A549 (cell line): ENCODE measurements around the gene CD96.

Experiments
- TF ChIP-seq, protein P1 (sequence below): fragments of >200 bp; sonication (Bioruptor Twin); formaldehyde crosslinking; IDR thresholded peaks from 3 replicates; pipeline ENCODE4 v1.5.1; 2016
- TF ChIP-seq, protein P2 (sequence below): fragments of 450-650 bp; IDR thresholded peaks from 2 replicates; pipeline ENCODE4 v1.6.1; 2014; ENCODE audit warnings: antibody characterized with exemption

DNA sequence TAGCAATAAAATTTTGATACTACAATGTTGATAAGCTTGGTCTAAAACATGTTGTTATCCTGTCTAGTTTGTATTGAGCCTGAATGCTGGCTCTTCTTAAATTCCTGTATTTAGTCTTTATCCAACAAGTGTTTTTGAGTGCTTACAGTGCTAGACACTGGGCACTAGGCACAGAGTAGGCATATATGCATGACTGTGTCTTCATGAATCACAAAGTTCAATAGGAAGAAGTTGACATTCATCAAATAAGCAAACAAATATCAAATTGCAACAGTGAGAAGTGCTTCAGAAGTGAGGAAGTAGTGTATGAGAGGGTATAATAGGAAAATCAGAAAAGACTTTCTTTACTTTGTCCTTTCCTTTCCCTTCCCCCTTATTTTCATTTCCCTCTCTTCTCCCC lies 6.8 kb downstream of the CD96 start:
- TF ChIP-seq, protein P1, sequence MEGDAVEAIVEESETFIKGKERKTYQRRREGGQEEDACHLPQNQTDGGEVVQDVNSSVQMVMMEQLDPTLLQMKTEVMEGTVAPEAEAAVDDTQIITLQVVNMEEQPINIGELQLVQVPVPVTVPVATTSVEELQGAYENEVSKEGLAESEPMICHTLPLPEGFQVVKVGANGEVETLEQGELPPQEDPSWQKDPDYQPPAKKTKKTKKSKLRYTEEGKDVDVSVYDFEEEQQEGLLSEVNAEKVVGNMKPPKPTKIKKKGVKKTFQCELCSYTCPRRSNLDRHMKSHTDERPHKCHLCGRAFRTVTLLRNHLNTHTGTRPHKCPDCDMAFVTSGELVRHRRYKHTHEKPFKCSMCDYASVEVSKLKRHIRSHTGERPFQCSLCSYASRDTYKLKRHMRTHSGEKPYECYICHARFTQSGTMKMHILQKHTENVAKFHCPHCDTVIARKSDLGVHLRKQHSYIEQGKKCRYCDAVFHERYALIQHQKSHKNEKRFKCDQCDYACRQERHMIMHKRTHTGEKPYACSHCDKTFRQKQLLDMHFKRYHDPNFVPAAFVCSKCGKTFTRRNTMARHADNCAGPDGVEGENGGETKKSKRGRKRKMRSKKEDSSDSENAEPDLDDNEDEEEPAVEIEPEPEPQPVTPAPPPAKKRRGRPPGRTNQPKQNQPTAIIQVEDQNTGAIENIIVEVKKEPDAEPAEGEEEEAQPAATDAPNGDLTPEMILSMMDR = no peak
- TF ChIP-seq, protein P2, sequence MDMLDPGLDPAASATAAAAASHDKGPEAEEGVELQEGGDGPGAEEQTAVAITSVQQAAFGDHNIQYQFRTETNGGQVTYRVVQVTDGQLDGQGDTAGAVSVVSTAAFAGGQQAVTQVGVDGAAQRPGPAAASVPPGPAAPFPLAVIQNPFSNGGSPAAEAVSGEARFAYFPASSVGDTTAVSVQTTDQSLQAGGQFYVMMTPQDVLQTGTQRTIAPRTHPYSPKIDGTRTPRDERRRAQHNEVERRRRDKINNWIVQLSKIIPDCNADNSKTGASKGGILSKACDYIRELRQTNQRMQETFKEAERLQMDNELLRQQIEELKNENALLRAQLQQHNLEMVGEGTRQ = no peak
